ENCODE measurements around the gene MINDY4. TPM values are rescaled to one million over a fixed set of nuclear protein-coding genes. Genes with fewer than 3 reads are reported as not detected.

Gene MINDY4
- total and polyA plus RNA-seq, 10 of the 15 experiments (the other 5 are each of a cell fraction or from before 2014, with no cell fraction given), result 0.10 to 0.90 (median 0.40) TPM

DNA sequence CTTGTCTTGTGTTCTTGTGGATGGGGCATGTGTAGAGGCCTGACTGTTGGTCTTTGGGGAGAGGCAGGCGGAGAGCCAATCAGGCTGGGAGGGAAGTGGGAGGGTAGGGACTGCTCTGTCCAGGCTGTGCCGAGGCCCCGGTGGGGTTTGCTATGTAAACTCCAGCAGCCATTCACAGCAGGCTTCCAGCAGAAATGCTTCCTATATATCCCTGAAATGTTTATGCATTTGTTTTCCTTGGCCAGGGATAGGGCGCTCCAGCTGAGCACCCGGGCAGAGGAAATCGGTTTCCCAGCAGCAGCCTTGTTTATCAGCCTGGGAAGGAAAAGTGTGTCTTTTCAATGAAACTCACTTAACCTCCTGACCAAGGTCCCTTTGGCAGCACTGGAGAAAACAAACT, 122.1 kb downstream of the MINDY4 start:
- Histone ChIP-seq H4K20me1 (ENCODE audit: control insufficient read depth, insufficient read depth) (no peaks in the 10 kb centered on the region), H3K4me1 (ENCODE audit: control insufficient read depth, insufficient read depth, low read length) (no peaks in the 10 kb centered on the region), H3K4me3 (no peak overlapping the region), H3K4me2 (ENCODE audit: control insufficient read depth, insufficient read depth) (no peak overlapping the region), H3K27ac (ENCODE audit: control insufficient read depth, insufficient read depth) (no peak overlapping the region), H3K36me3 (ENCODE audit: control insufficient read depth in 2 of 2, insufficient read depth in 2 of 2, low read length in 1 of 2) (no peaks in the 10 kb centered on the region), H3K9ac (ENCODE audit: control insufficient read depth, insufficient read depth, low read length) (no peak overlapping the region), H2AFZ (ENCODE audit: control insufficient read depth, low read depth, low read length) (no peak overlapping the region), H3K9me3 (replicated peaks; ENCODE audit: control insufficient read depth, insufficient read depth, low read length) (no peaks in the 10 kb centered on the region), H3K79me2 (ENCODE audit: control insufficient read depth, insufficient read depth, low read length) (no peaks in the 10 kb centered on the region), H3K27me3 (replicated peaks in 1 of 2; ENCODE audit: control insufficient read depth in 2 of 2, insufficient read depth in 2 of 2, low read length in 1 of 2) (peaks cover 0 to 2% of the 10 kb centered on the region in 2 experiments; a peak in 3 of 4 replicates)
- in situ Hi-C loops (cut with MboI) (no loop called here), intact Hi-C loops (cut with micrococcal nuclease; ENCODE audit: unreplicated experiment) (no loop called here)
- ATAC-seq (no peak), DNase-seq (ENCODE audit: low read depth, low spot score) (no peak), FAIRE-seq (no peak)
- ChIA-PET SMC1A (ENCODE audit: uncharacterized antibody, unreplicated experiment) (no interaction called here), RAD21 (ENCODE audit: unreplicated experiment) (no interaction called here), POLR2A (no interaction called here), CTCF (no interaction called here)
- BruUV-seq (replicated peaks), result no TSS peak
- TF ChIP-seq ZSCAN29 (IDR thresholded peaks at IDR 0.05), result no peak
- TF ChIP-seq STAT1 (conservative IDR thresholded peaks at IDR 0.05), result no peak
- no peak for TF ChIP-seq ATF7 (IDR thresholded peaks at IDR 0.05; ENCODE audit: low read depth)
- TF ChIP-seq SRF (IDR thresholded peaks at IDR 0.05; ENCODE audit: low read depth in 2 of 2, low read length in 2 of 2), result no peak
- TF ChIP-seq HDGF (IDR thresholded peaks at IDR 0.05), result no peak
- TF ChIP-seq ZNF274 (IDR thresholded peaks at IDR 0.05; ENCODE audit: insufficient read depth, insufficient read length), result no peak
- no peak for TF ChIP-seq RB1 (IDR thresholded peaks at IDR 0.05; ENCODE audit: borderline replicate concordance)
- TF ChIP-seq ZNF622 (IDR thresholded peaks at IDR 0.05), result no peak
- no peak for TF ChIP-seq SREBF2 (IDR thresholded peaks at IDR 0.05; ENCODE audit: low read length)
- TF ChIP-seq RBBP5 (conservative IDR thresholded peaks at IDR 0.05), result no peak
- TF ChIP-seq CHD4 (IDR thresholded peaks at IDR 0.05), result no peak
- TF ChIP-seq, protein P1, sequence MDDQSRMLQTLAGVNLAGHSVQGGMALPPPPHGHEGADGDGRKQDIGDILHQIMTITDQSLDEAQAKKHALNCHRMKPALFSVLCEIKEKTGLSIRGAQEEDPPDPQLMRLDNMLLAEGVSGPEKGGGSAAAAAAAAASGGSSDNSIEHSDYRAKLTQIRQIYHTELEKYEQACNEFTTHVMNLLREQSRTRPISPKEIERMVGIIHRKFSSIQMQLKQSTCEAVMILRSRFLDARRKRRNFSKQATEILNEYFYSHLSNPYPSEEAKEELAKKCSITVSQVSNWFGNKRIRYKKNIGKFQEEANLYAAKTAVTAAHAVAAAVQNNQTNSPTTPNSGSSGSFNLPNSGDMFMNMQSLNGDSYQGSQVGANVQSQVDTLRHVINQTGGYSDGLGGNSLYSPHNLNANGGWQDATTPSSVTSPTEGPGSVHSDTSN (IDR thresholded peaks at IDR 0.05; ENCODE audit: insufficient replicate concordance, low read depth, low read length), result no peak
- no peak for TF ChIP-seq SMAD5 (IDR thresholded peaks at IDR 0.05; ENCODE audit: low read depth)
- no peak for TF ChIP-seq KAT2A (conservative IDR thresholded peaks at IDR 0.05; ENCODE audit: control insufficient read depth, low read depth, low read length)
- TF ChIP-seq NRF1 (conservative IDR thresholded peaks at IDR 0.05; ENCODE audit: low read depth, low read length), result no peak
- TF ChIP-seq, protein P2, sequence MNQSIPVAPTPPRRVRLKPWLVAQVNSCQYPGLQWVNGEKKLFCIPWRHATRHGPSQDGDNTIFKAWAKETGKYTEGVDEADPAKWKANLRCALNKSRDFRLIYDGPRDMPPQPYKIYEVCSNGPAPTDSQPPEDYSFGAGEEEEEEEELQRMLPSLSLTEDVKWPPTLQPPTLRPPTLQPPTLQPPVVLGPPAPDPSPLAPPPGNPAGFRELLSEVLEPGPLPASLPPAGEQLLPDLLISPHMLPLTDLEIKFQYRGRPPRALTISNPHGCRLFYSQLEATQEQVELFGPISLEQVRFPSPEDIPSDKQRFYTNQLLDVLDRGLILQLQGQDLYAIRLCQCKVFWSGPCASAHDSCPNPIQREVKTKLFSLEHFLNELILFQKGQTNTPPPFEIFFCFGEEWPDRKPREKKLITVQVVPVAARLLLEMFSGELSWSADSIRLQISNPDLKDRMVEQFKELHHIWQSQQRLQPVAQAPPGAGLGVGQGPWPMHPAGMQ (IDR thresholded peaks at IDR 0.05; ENCODE audit: borderline replicate concordance), result no peak
- TF ChIP-seq, protein P3, sequence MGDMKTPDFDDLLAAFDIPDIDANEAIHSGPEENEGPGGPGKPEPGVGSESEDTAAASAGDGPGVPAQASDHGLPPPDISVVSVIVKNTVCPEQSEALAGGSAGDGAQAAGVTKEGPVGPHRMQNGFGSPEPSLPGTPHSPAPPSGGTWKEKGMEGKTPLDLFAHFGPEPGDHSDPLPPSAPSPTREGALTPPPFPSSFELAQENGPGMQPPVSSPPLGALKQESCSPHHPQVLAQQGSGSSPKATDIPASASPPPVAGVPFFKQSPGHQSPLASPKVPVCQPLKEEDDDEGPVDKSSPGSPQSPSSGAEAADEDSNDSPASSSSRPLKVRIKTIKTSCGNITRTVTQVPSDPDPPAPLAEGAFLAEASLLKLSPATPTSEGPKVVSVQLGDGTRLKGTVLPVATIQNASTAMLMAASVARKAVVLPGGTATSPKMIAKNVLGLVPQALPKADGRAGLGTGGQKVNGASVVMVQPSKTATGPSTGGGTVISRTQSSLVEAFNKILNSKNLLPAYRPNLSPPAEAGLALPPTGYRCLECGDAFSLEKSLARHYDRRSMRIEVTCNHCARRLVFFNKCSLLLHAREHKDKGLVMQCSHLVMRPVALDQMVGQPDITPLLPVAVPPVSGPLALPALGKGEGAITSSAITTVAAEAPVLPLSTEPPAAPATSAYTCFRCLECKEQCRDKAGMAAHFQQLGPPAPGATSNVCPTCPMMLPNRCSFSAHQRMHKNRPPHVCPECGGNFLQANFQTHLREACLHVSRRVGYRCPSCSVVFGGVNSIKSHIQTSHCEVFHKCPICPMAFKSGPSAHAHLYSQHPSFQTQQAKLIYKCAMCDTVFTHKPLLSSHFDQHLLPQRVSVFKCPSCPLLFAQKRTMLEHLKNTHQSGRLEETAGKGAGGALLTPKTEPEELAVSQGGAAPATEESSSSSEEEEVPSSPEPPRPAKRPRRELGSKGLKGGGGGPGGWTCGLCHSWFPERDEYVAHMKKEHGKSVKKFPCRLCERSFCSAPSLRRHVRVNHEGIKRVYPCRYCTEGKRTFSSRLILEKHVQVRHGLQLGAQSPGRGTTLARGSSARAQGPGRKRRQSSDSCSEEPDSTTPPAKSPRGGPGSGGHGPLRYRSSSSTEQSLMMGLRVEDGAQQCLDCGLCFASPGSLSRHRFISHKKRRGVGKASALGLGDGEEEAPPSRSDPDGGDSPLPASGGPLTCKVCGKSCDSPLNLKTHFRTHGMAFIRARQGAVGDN (IDR thresholded peaks at IDR 0.05), result no peak
- TF ChIP-seq TCF3 (IDR thresholded peaks at IDR 0.05; ENCODE audit: borderline replicate concordance, insufficient read depth, low read depth, low read length), result no peak
- WGBS (ENCODE audit: insufficient coverage, insufficient replicate concordance, low lambda C conversion rate, missing lambda C conversion rate), result 48% methylated on average over 6 of the region's 6 CpGs
